ENCODE results near the gene CPEB2. TPM values are rescaled to one million over a fixed set of nuclear protein-coding genes. Genes with fewer than 3 reads are reported as not detected.

Gene CPEB2
- total and polyA plus RNA-seq, 10 of the 15 experiments (the other 5 are each of a cell fraction or from before 2014, with no cell fraction given) = 0.73 to 8.3 (median 3.7) TPM

- in situ Hi-C loops (cut with MboI) = no loop called here
- Histone ChIP-seq H3K4me3 (no peak overlapping the region), H3K36me3 (ENCODE audit: control insufficient read depth in 2 of 2, insufficient read depth in 2 of 2, low read length in 1 of 2) (peaks cover 1 to 2% of the 10 kb centered on the region in 2 experiments), H3K9me3 (replicated peaks; ENCODE audit: control insufficient read depth, insufficient read depth, low read length) (no peaks in the 10 kb centered on the region), H3K27ac (ENCODE audit: control insufficient read depth, insufficient read depth) (no peak overlapping the region), H3K4me1 (ENCODE audit: control insufficient read depth, insufficient read depth, low read length) (no peaks in the 10 kb centered on the region), H3K4me2 (ENCODE audit: control insufficient read depth, insufficient read depth) (no peak overlapping the region), H4K20me1 (ENCODE audit: control insufficient read depth, insufficient read depth) (no peaks in the 10 kb centered on the region), H3K79me2 (ENCODE audit: control insufficient read depth, insufficient read depth, low read length) (peaks cover 3% of the 10 kb centered on the region), H2AFZ (ENCODE audit: control insufficient read depth, low read depth, low read length) (no peak overlapping the region), H3K27me3 (replicated peaks in 1 of 2; ENCODE audit: control insufficient read depth in 2 of 2, insufficient read depth in 2 of 2, low read length in 1 of 2) (no peaks in the 10 kb centered on the region), H3K9ac (ENCODE audit: control insufficient read depth, insufficient read depth, low read length) (no peak overlapping the region)
- POLR2A ChIA-PET = no interaction called here
- SMC1A ChIA-PET (ENCODE audit: uncharacterized antibody, unreplicated experiment) = no interaction called here
- no peak for TF ChIP-seq TBL1XR1 (IDR thresholded peaks at IDR 0.05; ENCODE audit: low read depth, low read length)
- no peak for TF ChIP-seq SREBF2 (IDR thresholded peaks at IDR 0.05; ENCODE audit: low read length)
- no peak for TF ChIP-seq DPF2 (IDR thresholded peaks at IDR 0.05)
- TF ChIP-seq CHD1 (IDR thresholded peaks at IDR 0.05; ENCODE audit: low read depth, low read length) = no peak
- no peak for TF ChIP-seq RUNX3 (IDR thresholded peaks at IDR 0.05; ENCODE audit: low read length)
- TF ChIP-seq BCL3 (IDR thresholded peaks at IDR 0.05; ENCODE audit: borderline replicate concordance, insufficient read depth, low read depth, low read length, poor library complexity, severe bottlenecking) = no peak
- no peak for TF ChIP-seq E2F8 (IDR thresholded peaks at IDR 0.05; ENCODE audit: low read depth, partially characterized antibody)
- TF ChIP-seq SP1 (IDR thresholded peaks at IDR 0.05; ENCODE audit: low read depth, low read length) = no peak
- TF ChIP-seq GABPA (IDR thresholded peaks at IDR 0.05; ENCODE audit: low read depth) = no peak
- no peak for ATAC-seq
- no TSS peak for BruUV-seq (replicated peaks)
- RAD21 ChIA-PET (ENCODE audit: unreplicated experiment) = interaction anchor here (2.2 kb wide), 1 partner anchor 8 kb away, joined by 6 read pairs; no protein-coding TSS in a partner anchor
- no peak for DNase-seq (ENCODE audit: low read depth, low spot score)
- intact Hi-C loops (cut with micrococcal nuclease; ENCODE audit: unreplicated experiment) = no loop called here
- no peak for FAIRE-seq
- WGBS (ENCODE audit: insufficient coverage, insufficient replicate concordance, low lambda C conversion rate, missing lambda C conversion rate) = 96% methylated on average over 2 of the region's 2 CpGs
- CTCF ChIA-PET = no interaction called here
Observed at GRCh38 chr4:15031197-15031596, 28.9 kb downstream of the CPEB2 start.

All from GM12878 (cell line).